H1 (cell line): ENCODE data around the gene PHC2. TPM values are rescaled to one million over a fixed set of nuclear protein-coding genes. Genes with fewer than 3 reads are reported as not detected.

ENCODE experiments used
- CTCF ChIA-PET: fragments of 300-600 bp; sonication (Branson Sonifier 250); formaldehyde crosslinking; loops from one replicate; lab custom pipeline; 2021; ENCODE audit not compliant: partially characterized antibody; lab: Charles Lee
- POLR2A ChIA-PET: fragments of 300-600 bp; sonication (Branson Sonifier 250); formaldehyde crosslinking; loops from one replicate; lab custom pipeline; 2021; ENCODE audit warnings: inconsistent platforms; ENCODE audit not compliant: partially characterized antibody; lab: Charles Lee
- DNase-seq, 2 experiments: peaks; one replicate each; pipeline versions ENCODE4 v3.0.0 to v3.0.0-alpha.2; 2010 to 2022; ENCODE audit warnings: low spot score in 2 of 2, low read depth in 1 of 2, mixed read lengths in 1 of 2
- FAIRE-seq: peaks from 2 replicates; lab custom pipeline; 2011; peaks lifted over from hg19 to GRCh38; lab: Jason Lieb, UNC
- H2AFZ ChIP-seq: 2 replicates; pipeline ENCODE4 v1.8.1; 2012; ENCODE audit warnings: low read length, inconsistent platforms
- H2AK5ac ChIP-seq: 2 replicates; pipeline ENCODE4 v1.6.1; 2013; ENCODE audit warnings: low read depth, low read length
- H2BK120ac ChIP-seq: replicated peaks from 2 replicates; pipeline ENCODE3; 2013; ENCODE audit warnings: low read depth, low read length, inconsistent platforms
- H2BK12ac ChIP-seq: 2 replicates; pipeline ENCODE4 v1.6.1; 2013; ENCODE audit warnings: low read depth, low read length
- H2BK15ac ChIP-seq: 2 replicates; pipeline ENCODE4 v1.6.1; 2013; ENCODE audit warnings: low read length
- H2BK20ac ChIP-seq: 2 replicates; pipeline ENCODE4 v1.6.1; 2013; ENCODE audit warnings: low read length
- H2BK5ac ChIP-seq: 2 replicates; pipeline ENCODE4 v1.6.1; 2013; ENCODE audit warnings: low read depth, low read length
- H3K14ac ChIP-seq: 2 replicates; pipeline ENCODE4 v1.6.1; 2013; ENCODE audit warnings: inconsistent platforms; ENCODE audit not compliant: insufficient read length
- H3K18ac ChIP-seq: 2 replicates; pipeline ENCODE4 v1.6.1; 2013; ENCODE audit warnings: low read length; ENCODE audit errors: extremely low read depth
- H3K23ac ChIP-seq: 2 replicates; pipeline ENCODE4 v1.6.1; 2013; ENCODE audit warnings: inconsistent platforms; ENCODE audit not compliant: insufficient read length
- H3K23me2 ChIP-seq: 2 replicates; pipeline ENCODE4 v1.6.1; 2013; ENCODE audit warnings: low read depth, low read length
- H3K27ac ChIP-seq: 2 replicates; pipeline ENCODE4 v1.6.1; 2011; ENCODE audit warnings: low read depth, low read length, inconsistent platforms
- H3K27me3 ChIP-seq, 4 experiments: replicated peaks in 1 of 4; 1 replicate in 1 of 4; 2 replicates in 3 of 4; pipeline versions ENCODE4 v1.6.1 to v1.8.1; 2011 to 2013; ENCODE audit warnings: low read length in 3 of 4, mild to moderate bottlenecking in 3 of 4, inconsistent platforms in 2 of 4, mixed read lengths in 2 of 4, moderate library complexity in 1 of 4; ENCODE audit not compliant: control insufficient read depth in 3 of 4, insufficient read depth in 3 of 4; ENCODE audit errors: extremely low read depth in 1 of 4
- H3K36me3 ChIP-seq, 4 experiments: 2 replicates each; pipeline versions ENCODE4 v1.6.1 to v1.8.1; 2011 to 2013; ENCODE audit warnings: mild to moderate bottlenecking in 4 of 4, low read length in 3 of 4, moderate library complexity in 2 of 4, control low read depth in 1 of 4, inconsistent platforms in 1 of 4; ENCODE audit not compliant: insufficient read depth in 4 of 4, control insufficient read depth in 2 of 4
- H3K4ac ChIP-seq: replicated peaks from 2 replicates; pipeline ENCODE3; 2013; ENCODE audit warnings: low read length, low read depth, mixed read lengths, inconsistent platforms; ENCODE audit not compliant: insufficient read length
- H3K4me1 ChIP-seq, 4 experiments: replicated peaks in 1 of 4; 1 replicate in 1 of 4; 2 replicates in 3 of 4; pipeline versions ENCODE4 v1.6.1 to v1.8.1; 2011 to 2013; ENCODE audit warnings: low read length in 3 of 4, inconsistent platforms in 2 of 4, mixed read lengths in 1 of 4; ENCODE audit not compliant: insufficient read depth in 4 of 4, control insufficient read depth in 3 of 4
- H3K4me2 ChIP-seq, 2 experiments: 2 replicates each; pipeline versions ENCODE4 v1.6.1 to v1.8.1; 2011 to 2013; ENCODE audit warnings: low read depth in 2 of 2, low read length in 2 of 2, control low read depth in 1 of 2, inconsistent platforms in 1 of 2, mild to moderate bottlenecking in 1 of 2; ENCODE audit not compliant: insufficient read depth in 1 of 2
- H3K4me3 ChIP-seq, 4 experiments: fragments of 200-600, 300-600 bp in 1 of 4; sonication (generic), shearing (Covaris generic), sonication (Bioruptor Twin) in 1 of 4; 2 replicates each; pipeline versions ENCODE4 v1.5.1 to v1.8.1; 2011 to 2016; ENCODE audit warnings: low read length in 4 of 4, low read depth in 3 of 4, control low read depth in 2 of 4, inconsistent platforms in 2 of 4, mild to moderate bottlenecking in 2 of 4, mixed read lengths in 1 of 4, moderate library complexity in 1 of 4; ENCODE audit not compliant: insufficient read depth in 2 of 4; ENCODE audit errors: extremely low read depth in 1 of 4
- H3K56ac ChIP-seq: replicated peaks from 2 replicates; pipeline ENCODE3; 2013; ENCODE audit warnings: low read depth, mild to moderate bottlenecking, mixed read lengths, low read length, inconsistent platforms; ENCODE audit not compliant: insufficient read length
- H3K79me1 ChIP-seq: 2 replicates; pipeline ENCODE4 v1.6.1; 2013; ENCODE audit warnings: low read depth, low read length, control low read depth
- H3K79me2 ChIP-seq, 2 experiments: 2 replicates each; pipeline versions ENCODE4 v1.6.1 to v1.8.1; 2012 to 2013; ENCODE audit warnings: low read length in 2 of 2, mild to moderate bottlenecking in 2 of 2, inconsistent platforms in 1 of 2; ENCODE audit not compliant: insufficient read depth in 2 of 2, control insufficient read depth in 1 of 2
- H3K9ac ChIP-seq, 4 experiments: replicated peaks in 1 of 4; 1 replicate in 1 of 4; 2 replicates in 3 of 4; pipeline versions ENCODE4 v1.6.1 to v1.8.1; 2011 to 2013; ENCODE audit warnings: low read depth in 3 of 4, low read length in 3 of 4, control low read depth in 2 of 4, mild to moderate bottlenecking in 2 of 4, moderate library complexity in 2 of 4, inconsistent platforms in 1 of 4; ENCODE audit errors: extremely low read depth in 1 of 4
- H3K9me3 ChIP-seq, 2 experiments: 2 replicates each; pipeline versions ENCODE4 v1.6.1 to v1.8.1; 2012 to 2013; ENCODE audit warnings: mild to moderate bottlenecking in 2 of 2, moderate library complexity in 2 of 2, control low read depth in 1 of 2, inconsistent platforms in 1 of 2, low read depth in 1 of 2, low read length in 1 of 2, mixed read lengths in 1 of 2; ENCODE audit not compliant: insufficient read depth in 2 of 2
- H4K20me1 ChIP-seq, 2 experiments: replicated peaks in 1 of 2; 2 replicates each; pipeline versions ENCODE3 to v1.8.1; 2011 to 2013; ENCODE audit warnings: inconsistent platforms in 2 of 2, low read length in 2 of 2, mild to moderate bottlenecking in 1 of 2; ENCODE audit not compliant: insufficient read depth in 2 of 2, control insufficient read depth in 1 of 2
- H4K5ac ChIP-seq: 2 replicates; pipeline ENCODE4 v1.6.1; 2013; ENCODE audit warnings: low read length, low read depth, mixed read lengths, inconsistent platforms; ENCODE audit not compliant: insufficient read length
- H4K8ac ChIP-seq: 2 replicates; pipeline ENCODE4 v1.8.0; 2013; ENCODE audit warnings: mild to moderate bottlenecking, moderate library complexity, low read length, inconsistent platforms; ENCODE audit not compliant: insufficient read depth; ENCODE audit errors: extremely low read depth
- H4K91ac ChIP-seq: replicated peaks from 2 replicates; pipeline ENCODE3; 2013; ENCODE audit warnings: low read length, mixed read lengths, inconsistent platforms; ENCODE audit not compliant: insufficient read length
- ATF2 ChIP-seq: IDR thresholded peaks from 2 replicates; pipeline ENCODE4 v1.6.1; 2012; ENCODE audit warnings: low read length, inconsistent platforms
- BRCA1 ChIP-seq: IDR thresholded peaks from 2 replicates; pipeline ENCODE4 v1.6.1; 2012; ENCODE audit warnings: low read depth, low read length, improper control_type of control experiment
- CBX5 ChIP-seq: fragments of 300-800, 300-1000 bp; sonication (generic); IDR thresholded peaks from 2 replicates; pipeline ENCODE4 v1.7.1; 2016; ENCODE audit warnings: antibody characterized with exemption, low read length, low read depth
- GTF2F1 ChIP-seq: IDR thresholded peaks from 2 replicates; pipeline ENCODE4 v1.6.1; 2012; ENCODE audit warnings: low read depth, low read length, improper control_type of control experiment, borderline replicate concordance
- NRF1 ChIP-seq: IDR thresholded peaks from 2 replicates; pipeline ENCODE4 v1.6.1; 2011; ENCODE audit warnings: mild to moderate bottlenecking, low read depth, low read length, improper control_type of control experiment
- POLR2AphosphoS5 ChIP-seq: IDR thresholded peaks from 2 replicates; pipeline ENCODE4 v1.6.1; 2011; ENCODE audit warnings: low read depth, low read length
- POU5F1 ChIP-seq: IDR thresholded peaks from 2 replicates; pipeline ENCODE4 v1.6.1; 2011; ENCODE audit warnings: low read depth, mild to moderate bottlenecking, low read length, moderate library complexity
- RNF2 ChIP-seq: fragments of 200-900, 300-1000 bp; sonication (generic); IDR thresholded peaks from 2 replicates; pipeline ENCODE4 v1.7.1; 2016; ENCODE audit warnings: borderline replicate concordance, low read depth, mild to moderate bottlenecking, antibody characterized with exemption, low read length; ENCODE audit not compliant: poor library complexity, severe bottlenecking; ENCODE audit errors: missing control alignments
- SP2 ChIP-seq: IDR thresholded peaks from 2 replicates; pipeline ENCODE4 v1.6.1; 2012; ENCODE audit warnings: mild to moderate bottlenecking, low read length, inconsistent platforms
- TAF1 ChIP-seq: IDR thresholded peaks from 2 replicates; pipeline ENCODE4 v1.6.1; 2011; ENCODE audit warnings: mild to moderate bottlenecking, low read depth, low read length
- TCF12 ChIP-seq: IDR thresholded peaks from 2 replicates; pipeline ENCODE4 v1.6.1; 2011; ENCODE audit warnings: low read depth, mild to moderate bottlenecking, low read length
- WGBS, 2 experiments: shearing (Covaris generic) in 1 of 2; methylation state at CpG; one replicate each; pipeline versions ENCODE4 v1.1.6 to v1.1.7; 2013 to 2015; ENCODE audit warnings: low lambda C conversion rate in 2 of 2, mixed read lengths in 2 of 2, inconsistent platforms in 1 of 2, low coverage in 1 of 2, missing lambda C conversion rate in 1 of 2; ENCODE audit not compliant: insufficient replicate concordance in 2 of 2, insufficient coverage in 1 of 2, insufficient read length in 1 of 2; ENCODE audit errors: extremely low coverage in 1 of 2, missing lambda C conversion rate in 1 of 2; 5-methylcytosine and 5-hydroxymethylcytosine counted together
- polyA plus RNA-seq, 7 experiments: library from polyadenylated mRNA; depleted of rRNA in 3 of 7; stranded (reverse) in 5 of 7; unstranded in 2 of 7; fragments of >200 nt in 5 of 7; fragments of 200-250 nt in 2 of 7; gene quantifications; 1 replicate in 5 of 7; 2 replicates in 1 of 7; 4 replicates in 1 of 7; pipeline versions ENCODE4 v1.2.1 to v1.2.3, GENCODE V29; 2011 to 2013; ENCODE audit warnings: missing spikeins in 2 of 7, mixed read lengths in 2 of 7
- total RNA-seq: library from RNA; stranded (reverse); fragmentation: NEBNext Ultra II Directional; extraction: Animal tissue kit (Norgen Biotek cat#: 25700); gene quantifications from 2 replicates; pipeline ENCODE4 v1.2.1, GENCODE V29; 2021
- TF ChIP-seq, protein P1 (sequence below): IDR thresholded peaks from 2 replicates; pipeline ENCODE4 v1.6.1; 2012; ENCODE audit warnings: inconsistent platforms

PHC2 gene
- total and polyA plus RNA-seq, 2 of the 8 experiments (the other 6 are each of a cell fraction or from before 2014, with no cell fraction given), result 5.6 to 14.2 TPM

- Histone ChIP-seq H3K9ac (no peak overlapping the region), H4K5ac (no peak overlapping the region), H4K91ac (peak overlapping the region; percentile 22), H3K36me3 (no peaks in the 10 kb centered on the region), H3K4me3 (no peak overlapping the region), H3K79me1 (no peaks in the 10 kb centered on the region), H3K79me2 (no peaks in the 10 kb centered on the region), H3K4me2 (no peak overlapping the region), H4K8ac (no peak overlapping the region), H3K4ac (no peak overlapping the region), H2BK5ac (no peak overlapping the region), H2AFZ (no peak overlapping the region), H3K23ac (no peak overlapping the region), H2BK15ac (no peak overlapping the region), H2AK5ac (no peak overlapping the region), H3K23me2 (peaks cover 2% of the 10 kb centered on the region; the same call in 1 of the 2 replicates), H2BK120ac (no peak overlapping the region), H2BK12ac (no peak overlapping the region), H3K9me3 (peaks cover 0 to 3% of the 10 kb centered on the region in 2 experiments; a peak in 1 of 4 replicates), H4K20me1 (no peaks in the 10 kb centered on the region), H2BK20ac (no peak overlapping the region), H3K27ac (no peak overlapping the region), H3K56ac (no peak overlapping the region), H3K18ac (no peak overlapping the region), H3K14ac (no peak overlapping the region), H3K27me3 (peaks cover 13 to 42% (median 36%) of the 10 kb centered on the region in 4 experiments), H3K4me1 (peaks cover 0 to 13% (median 4%) of the 10 kb centered on the region in 4 experiments; a peak in 4 of 7 replicates)
- WGBS, 2 experiments, result 84% methylated on average over 5 of the region's 5 CpGs; no CpG with 5 or more reads in 1 of the 2 experiments
- DNase-seq, result no peak
- FAIRE-seq, result no peak
- ChIA-PET CTCF (interaction anchor here (0.8 to 1.4 kb wide), 3 partner anchors 33 to 58 kb away, joined by 3 to 4 read pairs (median 4); no protein-coding TSS in a partner anchor), POLR2A (interaction anchor here (1.0 kb wide), 1 partner anchor 9 kb away, joined by 3 read pairs; no protein-coding TSS in a partner anchor)
- TF ChIP-seq SP2 (no peak), ATF2 (no peak), RNF2 (no peak), BRCA1 (no peak), TAF1 (no peak), GTF2F1 (no peak), POU5F1 (no peak), CBX5 (no peak), NRF1 (no peak), POLR2AphosphoS5 (no peak), TCF12 (no peak)
- TF ChIP-seq, protein P1, sequence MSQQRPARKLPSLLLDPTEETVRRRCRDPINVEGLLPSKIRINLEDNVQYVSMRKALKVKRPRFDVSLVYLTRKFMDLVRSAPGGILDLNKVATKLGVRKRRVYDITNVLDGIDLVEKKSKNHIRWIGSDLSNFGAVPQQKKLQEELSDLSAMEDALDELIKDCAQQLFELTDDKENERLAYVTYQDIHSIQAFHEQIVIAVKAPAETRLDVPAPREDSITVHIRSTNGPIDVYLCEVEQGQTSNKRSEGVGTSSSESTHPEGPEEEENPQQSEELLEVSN, result no peak
Observed at GRCh38 chr1:33357099-33357498, 73.8 kb downstream of the PHC2 start.
